GM13977 (cell line): ENCODE measurements around the gene SENP7.
"Not testable (repeated sequence)": the region's sequence is repeated elsewhere in the genome, so short reads cannot be mapped to it uniquely, and the experiment has no call there.

Source experiments
- DNase-seq: peaks from one replicate; pipeline ENCODE4 v3.0.0; 2012; ENCODE audit warnings: low spot score
- CTCF ChIP-seq: IDR thresholded peaks from 2 replicates; pipeline ENCODE4 v1.5.1; 2012; ENCODE audit warnings: mild to moderate bottlenecking, control low read depth; ENCODE audit not compliant: insufficient read depth; ENCODE audit errors: extremely low read depth, missing control alignments
- in situ Hi-C: fragments of 300-500 bp; cut with MboI; formaldehyde crosslinking; loops from one replicate; pipeline ENCODE4 v1.12.0; 2022; ENCODE audit warnings: low sequenced_read_pairs, low pct_unique_long_range_greater_than_20kb, mixed read lengths, inconsistent platforms; ENCODE audit not compliant: unreplicated experiment

SENP7 gene

GRCh38 chr3:101512646-101513418, at the start of gene SENP7:
Gene SENP7 (minus strand): TSS chr3:101513212. CDS start chr3:101513130, 82 bp downstream.
- peak; percentile 85 for DNase-seq

GRCh38 chr3:101561630-101562328, 48.8 kb upstream of the SENP7 start, which contains the start of gene TRMT10C:
Gene TRMT10C (plus strand): TSS chr3:101561868. CDS start chr3:101564782, 2,914 bp downstream.
- in situ Hi-C loops = no loop called here
- no peak for TF ChIP-seq CTCF

More at GRCh38 chr3:101512646-101513418, at the start of gene SENP7:
- TF ChIP-seq CTCF = no peak
- in situ Hi-C loops = no loop called here

GRCh38 chr3:101556064-101556463, 43.1 kb upstream of the SENP7 start:
- DNase-seq = no peak

More at GRCh38 chr3:101561630-101562328, 48.8 kb upstream of the SENP7 start, which contains the start of gene TRMT10C:
- DNase-seq = peak; percentile 93

GRCh38 chr3:101553381-101553780, 40.4 kb upstream of the SENP7 start:
- DNase-seq, in situ Hi-C loops: not testable (repeated sequence)

More at GRCh38 chr3:101556064-101556463, 43.1 kb upstream of the SENP7 start:
- no peak for TF ChIP-seq CTCF
- in situ Hi-C loops = no loop called here

- in situ Hi-C loops, DNase-seq: not testable (repeated sequence)
Observed at GRCh38 chr3:101551359-101552081, 38.5 kb upstream of the SENP7 start.

GRCh38 chr3:101549473-101549872, 36.5 kb upstream of the SENP7 start:
- in situ Hi-C loops = no loop called here
- no peak for TF ChIP-seq CTCF
- no peak for DNase-seq

- no peak for TF ChIP-seq CTCF
- in situ Hi-C loops = no loop called here
- no peak for DNase-seq
Observed at GRCh38 chr3:101548527-101549105, 35.6 kb upstream of the SENP7 start.
